Stimulated activated CD8-positive, alpha-beta memory T cell treated with anti-CD3 and anti-CD28 coated beads, Interleukin-4, amount 100 ng/mL, for 1 hour (primary cell): ENCODE data around the gene RGS14.
"Not testable (repeated sequence)": the region's sequence is repeated elsewhere in the genome, so short reads cannot be mapped to it uniquely, and the experiment has no call there.

Source experiments
- DNase-seq, 2 donors: peaks; one replicate each; pipeline ENCODE4 v3.0.0-alpha.2; 2020; ENCODE audit warnings: low read depth in 2 of 2, low spot score in 1 of 2

Gene RGS14

GRCh38 chr5:177346820-177347219 is 10.9 kb upstream of the RGS14 start:
- no peak for DNase-seq

GRCh38 chr5:177347699-177348098 is 10.0 kb upstream of the RGS14 start:
- no peak for DNase-seq

- DNase-seq, result no peak
These were observed 8.4 kb upstream of the RGS14 start for GRCh38 chr5:177349362-177349647.

DNA sequence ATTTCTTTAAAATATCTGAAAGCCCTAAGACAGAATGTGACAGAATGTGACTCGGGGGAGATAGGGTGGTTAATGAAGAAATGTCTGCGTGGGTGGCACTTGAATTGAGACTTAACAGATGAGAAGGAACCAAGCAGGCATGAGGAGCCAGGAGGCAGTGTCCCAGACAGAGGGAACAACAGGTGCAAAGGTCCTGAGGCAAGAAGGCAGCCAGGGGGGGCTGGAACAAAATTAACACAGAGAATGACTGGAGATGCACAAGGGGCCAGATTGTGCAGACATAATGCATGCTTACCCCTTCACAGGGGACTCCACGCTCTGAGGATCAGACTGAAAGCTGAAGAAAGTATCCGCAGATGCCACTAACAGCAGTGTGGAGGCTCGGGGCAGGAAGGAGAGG is 8.0 kb upstream of the RGS14 start:
- no peak for DNase-seq

- no peak for DNase-seq
These were observed 6.8 kb upstream of the RGS14 start for GRCh38 chr5:177350776-177351391.

DNA sequence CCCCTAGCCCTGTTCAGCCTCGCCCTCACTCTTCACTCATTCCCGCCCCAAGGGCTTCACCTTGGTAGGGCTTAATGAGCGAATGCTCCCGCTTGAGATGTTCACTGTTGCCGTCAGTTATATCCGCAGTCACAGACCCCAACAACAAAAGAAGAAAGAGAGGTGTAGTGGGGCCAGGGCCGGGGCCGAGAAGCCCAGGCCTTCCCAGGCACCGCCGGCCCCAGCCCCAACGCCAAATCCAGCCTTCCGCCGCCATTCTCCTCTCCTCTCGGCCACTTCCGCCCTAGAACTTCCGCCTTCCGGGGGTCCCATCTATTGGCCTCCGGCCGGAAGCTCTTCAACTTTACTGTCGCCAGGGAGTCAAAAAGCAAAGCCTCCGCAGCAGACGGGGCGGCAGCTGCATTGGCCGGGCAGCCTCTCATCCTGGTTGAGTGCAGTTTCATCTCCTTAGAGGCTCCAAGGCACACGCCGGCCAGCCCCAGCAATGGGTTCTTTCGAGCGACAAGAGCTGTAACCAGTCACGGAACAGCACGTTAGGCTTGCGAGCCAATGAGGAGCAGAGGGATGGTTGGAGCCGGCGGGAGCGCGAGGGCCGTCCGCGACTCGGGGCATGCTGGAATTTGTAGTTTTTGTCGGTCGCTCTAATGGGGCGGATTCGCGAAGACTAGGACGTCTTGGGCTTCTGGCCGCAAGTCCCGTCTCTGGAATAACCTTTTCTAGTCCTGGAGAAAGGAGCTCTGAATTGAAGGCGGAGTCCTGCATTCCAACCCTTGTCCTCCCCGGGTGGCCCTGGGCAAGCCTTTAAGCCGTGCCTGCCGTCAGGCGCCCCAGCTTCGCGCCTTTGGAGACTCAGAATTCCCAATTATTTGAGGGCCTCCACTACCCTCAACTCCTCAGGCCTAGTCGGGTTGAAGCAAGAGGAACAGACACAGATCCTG is 6.1 kb upstream of the RGS14 start, which contains the start of gene LMAN2:
Gene LMAN2, minus strand, starts transcription at position 277 of the 938 bp plus-strand sequence. Its CDS starts 21 bp downstream, at position 256.
- DNase-seq, result peak; percentile 67 to 76

DNA sequence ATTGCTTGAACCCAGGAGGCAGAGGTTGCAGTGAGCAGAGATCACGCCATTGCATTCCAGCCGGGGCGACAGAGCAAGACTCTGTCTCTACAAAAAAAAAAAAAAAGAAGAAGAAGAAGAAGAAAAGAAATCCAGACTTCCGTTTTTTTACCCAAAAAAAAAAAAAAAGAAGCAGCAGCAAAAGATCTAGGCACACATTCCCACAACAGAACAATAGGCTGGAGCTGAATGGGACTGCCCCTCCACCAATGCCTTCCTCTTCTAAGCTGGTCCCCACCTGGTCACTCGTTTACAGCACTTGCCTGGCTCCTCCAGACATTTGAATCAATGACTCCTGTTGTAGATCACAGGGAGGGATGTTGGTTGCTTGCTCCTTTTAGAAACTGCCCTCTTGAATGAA is 4.6 kb upstream of the RGS14 start:
- DNase-seq, result no peak

GRCh38 chr5:177354256-177354655 is 3.5 kb upstream of the RGS14 start:
- no peak for DNase-seq

GRCh38 chr5:177354711-177355110 is 3.0 kb upstream of the RGS14 start:
- no peak for DNase-seq

- no peak for DNase-seq
These were observed 2.4 kb upstream of the RGS14 start for GRCh38 chr5:177355162-177355867.

GRCh38 chr5:177355868-177356168 is 1.9 kb upstream of the RGS14 start:
- DNase-seq, result no peak

DNA sequence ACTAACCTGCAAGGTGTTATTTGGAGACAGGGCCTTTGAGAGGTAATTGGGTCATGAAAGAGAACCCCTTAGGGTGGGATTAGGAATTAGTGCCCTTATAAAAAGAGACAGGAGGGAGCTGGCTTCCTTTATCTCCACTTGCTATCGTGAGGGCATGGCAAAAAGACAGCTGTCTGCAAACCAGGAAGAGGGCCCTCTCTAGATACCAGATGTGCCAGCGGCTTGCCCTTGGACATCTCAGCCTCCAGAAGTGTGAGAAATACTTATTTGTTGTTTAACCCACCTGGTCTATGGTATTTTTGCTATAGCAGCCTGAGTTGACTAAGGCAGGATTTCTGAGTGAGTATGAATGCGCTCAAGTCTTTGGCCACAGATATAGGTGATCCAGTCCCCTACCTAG is 978 bp upstream of the RGS14 start:
- DNase-seq, result no peak

- DNase-seq, result no peak
These were observed 622 bp upstream of the RGS14 start for GRCh38 chr5:177357146-177357458.

GRCh38 chr5:177358370-177358819 is 671 bp downstream of the RGS14 start:
- DNase-seq, result no peak

GRCh38 chr5:177359451-177359851 is 1.7 kb downstream of the RGS14 start:
- DNase-seq, result no peak

GRCh38 chr5:177359860-177360259 is 2.1 kb downstream of the RGS14 start:
- DNase-seq, result no peak

GRCh38 chr5:177360740-177361139 is 3.0 kb downstream of the RGS14 start:
- DNase-seq, result not testable (repeated sequence)

DNA sequence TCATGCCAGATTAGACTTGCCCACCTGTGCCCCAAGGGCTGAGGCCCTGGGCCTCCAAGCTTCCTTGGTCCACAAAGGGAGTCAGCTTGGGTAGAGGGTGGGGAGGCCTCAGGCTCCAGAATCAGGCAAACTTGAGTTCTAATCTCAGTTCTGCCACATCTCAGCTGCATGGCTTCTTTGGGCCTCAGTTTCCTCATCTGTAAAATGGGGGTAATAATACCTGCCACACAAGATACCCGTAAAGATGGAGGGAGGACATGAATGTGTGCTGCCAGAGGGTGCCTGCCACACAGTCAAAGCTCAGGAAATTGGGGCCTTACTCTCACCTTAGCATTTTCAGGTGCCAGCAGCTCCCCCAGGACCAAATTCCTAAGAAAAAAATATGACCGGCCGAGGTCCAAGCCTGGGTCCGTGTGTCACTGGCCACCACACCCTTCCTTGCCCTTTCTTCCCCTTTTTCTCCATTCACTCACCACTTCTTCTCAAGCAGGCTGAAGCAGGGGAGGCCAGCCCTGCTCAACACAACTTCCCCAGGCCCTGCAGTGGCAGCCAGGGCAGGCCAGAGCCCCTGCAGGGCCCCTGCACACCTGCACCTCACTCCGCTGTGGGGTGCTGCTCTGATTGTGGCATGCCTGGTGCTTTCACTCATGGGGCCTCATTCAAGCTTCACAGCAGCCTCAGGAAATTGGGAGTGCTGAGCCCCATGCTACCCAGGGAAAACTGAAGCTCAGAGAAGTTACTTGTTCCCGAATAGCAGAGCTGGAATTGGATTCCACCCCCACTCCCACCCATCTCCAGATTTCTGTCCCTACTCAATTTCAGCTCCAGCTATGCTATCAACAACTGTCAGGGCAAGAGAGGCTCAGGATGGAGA is 3.9 kb downstream of the RGS14 start:
- DNase-seq, result no peak

- no peak for DNase-seq
These were observed 4.5 kb downstream of the RGS14 start for GRCh38 chr5:177362292-177362609.

- DNase-seq, result peak in 1 of 2 donors; percentile 37
These were observed 5.1 kb downstream of the RGS14 start for GRCh38 chr5:177362610-177363507.
